Fibroblast of lung (primary cell): ENCODE data around the gene RGS7.

Experiments
- EZH2 ChIP-seq: IDR thresholded peaks from 2 replicates; pipeline ENCODE4 v1.5.1; 2012; ENCODE audit warnings: low read length, control low read depth, mild to moderate bottlenecking; ENCODE audit errors: missing control alignments
- TF ChIP-seq, protein P1 (sequence below), 2 donors: IDR thresholded peaks in 1 of 2; conservative IDR thresholded peaks in 1 of 2; 1 replicate in 1 of 2; 2 replicates in 1 of 2; pipeline ENCODE4 v1.5.1; 2011 to 2012; ENCODE audit warnings: low read length in 2 of 2, control low read depth in 1 of 2, inconsistent platforms in 1 of 2, low read depth in 1 of 2, mild to moderate bottlenecking in 1 of 2

- TF ChIP-seq, protein P1, sequence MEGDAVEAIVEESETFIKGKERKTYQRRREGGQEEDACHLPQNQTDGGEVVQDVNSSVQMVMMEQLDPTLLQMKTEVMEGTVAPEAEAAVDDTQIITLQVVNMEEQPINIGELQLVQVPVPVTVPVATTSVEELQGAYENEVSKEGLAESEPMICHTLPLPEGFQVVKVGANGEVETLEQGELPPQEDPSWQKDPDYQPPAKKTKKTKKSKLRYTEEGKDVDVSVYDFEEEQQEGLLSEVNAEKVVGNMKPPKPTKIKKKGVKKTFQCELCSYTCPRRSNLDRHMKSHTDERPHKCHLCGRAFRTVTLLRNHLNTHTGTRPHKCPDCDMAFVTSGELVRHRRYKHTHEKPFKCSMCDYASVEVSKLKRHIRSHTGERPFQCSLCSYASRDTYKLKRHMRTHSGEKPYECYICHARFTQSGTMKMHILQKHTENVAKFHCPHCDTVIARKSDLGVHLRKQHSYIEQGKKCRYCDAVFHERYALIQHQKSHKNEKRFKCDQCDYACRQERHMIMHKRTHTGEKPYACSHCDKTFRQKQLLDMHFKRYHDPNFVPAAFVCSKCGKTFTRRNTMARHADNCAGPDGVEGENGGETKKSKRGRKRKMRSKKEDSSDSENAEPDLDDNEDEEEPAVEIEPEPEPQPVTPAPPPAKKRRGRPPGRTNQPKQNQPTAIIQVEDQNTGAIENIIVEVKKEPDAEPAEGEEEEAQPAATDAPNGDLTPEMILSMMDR (conservative IDR thresholded peaks at IDR 0.05 in 1 of 2, IDR thresholded peaks at IDR 0.05 in 1 of 2; ENCODE audit: low read depth in 1 of 2, low read length in 2 of 2): no peak
- no peak for TF ChIP-seq EZH2
Observed at GRCh38 chr1:241253471-241253870, 103.5 kb downstream of the RGS7 start.
